Activated CD4-positive, alpha-beta T cell treated with anti-CD3 and anti-CD28 coated beads, Interleukin-2, amount 50 U/mL, for 4 hours (primary cell): ENCODE measurements around the gene CA5A.
"Not testable (repeated sequence)": the region's sequence is repeated elsewhere in the genome, so short reads cannot be mapped to it uniquely, and the experiment has no call there.

Source experiments
- DNase-seq, 2 experiments: peaks; one replicate each; pipeline ENCODE4 v3.0.0-alpha.2; 2020

CA5A gene

GRCh38 chr16:87922250-87922871 is 14.0 kb downstream of the CA5A start:
- no peak for DNase-seq

GRCh38 chr16:87921236-87921773 is 15.0 kb downstream of the CA5A start:
- no peak for DNase-seq

GRCh38 chr16:87919681-87919994 is 16.7 kb downstream of the CA5A start:
- DNase-seq: no peak

GRCh38 chr16:87918866-87919680 is 17.3 kb downstream of the CA5A start:
- no peak for DNase-seq

GRCh38 chr16:87918338-87918737 is 18.0 kb downstream of the CA5A start:
- no peak for DNase-seq

- no peak for DNase-seq
Observed at GRCh38 chr16:87917503-87917902, 18.8 kb downstream of the CA5A start.

- no peak for DNase-seq
Observed at GRCh38 chr16:87914812-87915211, 21.5 kb downstream of the CA5A start.

GRCh38 chr16:87914021-87914725 is 22.2 kb downstream of the CA5A start:
- not testable (repeated sequence) for DNase-seq

- DNase-seq: not testable (repeated sequence)
Observed at GRCh38 chr16:87912691-87913090, 23.6 kb downstream of the CA5A start.

- not testable (repeated sequence) for DNase-seq
Observed at GRCh38 chr16:87911106-87911763, 25.1 kb downstream of the CA5A start.

GRCh38 chr16:87909203-87909935 is 27.0 kb downstream of the CA5A start:
- DNase-seq: peak; percentile 79 to 85

GRCh38 chr16:87908101-87908500 is 28.2 kb downstream of the CA5A start:
- DNase-seq: not testable (repeated sequence)

- not testable (repeated sequence) for DNase-seq
Observed at GRCh38 chr16:87905521-87905920, 30.8 kb downstream of the CA5A start.

GRCh38 chr16:87904963-87905362 is 31.4 kb downstream of the CA5A start:
- not testable (repeated sequence) for DNase-seq

GRCh38 chr16:87900489-87900888 is 35.8 kb downstream of the CA5A start:
- not testable (repeated sequence) for DNase-seq

- peak; percentile 45 to 49 for DNase-seq
Observed at GRCh38 chr16:87897521-87898505, 38.5 kb downstream of the CA5A start.

- DNase-seq: not testable (repeated sequence)
Observed at GRCh38 chr16:87896924-87897520, 39.3 kb downstream of the CA5A start.

- not testable (repeated sequence) for DNase-seq
Observed at GRCh38 chr16:87896176-87896890, 40.0 kb downstream of the CA5A start.

GRCh38 chr16:87895641-87896141 is 40.6 kb downstream of the CA5A start:
- peak; percentile 80 for DNase-seq

GRCh38 chr16:87894005-87894404 is 42.3 kb downstream of the CA5A start:
- not testable (repeated sequence) for DNase-seq
